ENCODE results near the gene DNAJC1.
"Not testable (repeated sequence)": the region's sequence is repeated elsewhere in the genome, so short reads cannot be mapped to it uniquely, and the experiment has no call there.

DNAJC1 gene

DNA sequence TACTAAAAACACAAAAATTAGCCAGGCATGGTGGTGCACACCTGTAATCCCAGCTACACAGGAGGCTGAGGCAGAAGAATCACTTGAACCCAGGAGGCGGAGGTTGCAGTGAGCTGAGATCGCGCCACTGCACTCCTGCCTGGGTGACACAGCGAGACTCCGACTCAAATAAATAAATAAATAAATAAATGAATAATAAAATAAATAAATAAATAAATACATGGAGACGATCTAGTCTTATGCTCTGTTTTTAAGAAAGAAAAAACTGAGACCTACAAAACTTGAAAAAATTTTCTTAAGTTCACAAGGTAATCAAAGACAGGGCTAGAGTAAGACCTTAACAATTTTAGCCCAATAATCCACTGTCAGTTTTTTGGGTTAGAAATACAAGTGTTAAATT lies 181.3 kb downstream of the DNAJC1 start:
- DNase-seq = not testable (repeated sequence)

DNA sequence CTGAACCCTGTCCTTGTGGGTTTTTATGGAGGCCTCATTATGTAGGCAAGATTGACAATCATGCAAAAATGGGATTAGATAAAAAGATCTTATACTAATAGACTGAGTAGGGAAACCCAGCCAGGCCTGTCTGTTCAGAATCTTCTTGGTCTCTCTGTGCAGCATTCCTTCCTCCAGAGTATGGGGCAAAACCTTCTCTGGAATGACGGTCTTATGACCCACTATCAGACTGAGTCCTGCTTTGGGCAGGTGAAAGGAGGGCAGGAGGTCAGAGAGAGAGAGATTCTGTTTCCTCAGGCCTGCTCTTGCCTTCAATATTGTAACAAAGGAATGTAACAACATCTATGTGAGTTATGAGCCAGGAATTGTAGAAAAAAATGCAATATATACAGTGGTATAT lies 182.6 kb downstream of the DNAJC1 start:
- no peak for DNase-seq

DNA sequence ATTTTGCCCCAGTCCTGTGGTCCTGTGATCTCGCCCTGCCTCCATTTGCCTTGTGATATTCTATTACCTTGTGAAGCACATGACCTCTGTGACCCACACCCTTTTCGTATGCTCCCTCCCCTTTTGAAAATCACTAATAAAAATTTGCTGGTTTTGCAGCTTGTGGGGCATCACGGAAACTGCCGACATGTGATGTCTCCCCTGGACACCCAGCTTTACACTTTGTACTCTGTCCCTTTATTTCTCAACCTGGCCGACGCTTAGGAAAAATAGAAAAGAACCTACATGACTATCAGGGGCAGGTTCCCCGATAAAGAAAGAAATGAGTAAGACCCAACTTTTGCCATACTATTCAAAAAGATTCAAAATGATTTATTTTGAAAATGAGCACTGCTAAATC lies 185.1 kb downstream of the DNAJC1 start:
- DNase-seq = not testable (repeated sequence)

DNA sequence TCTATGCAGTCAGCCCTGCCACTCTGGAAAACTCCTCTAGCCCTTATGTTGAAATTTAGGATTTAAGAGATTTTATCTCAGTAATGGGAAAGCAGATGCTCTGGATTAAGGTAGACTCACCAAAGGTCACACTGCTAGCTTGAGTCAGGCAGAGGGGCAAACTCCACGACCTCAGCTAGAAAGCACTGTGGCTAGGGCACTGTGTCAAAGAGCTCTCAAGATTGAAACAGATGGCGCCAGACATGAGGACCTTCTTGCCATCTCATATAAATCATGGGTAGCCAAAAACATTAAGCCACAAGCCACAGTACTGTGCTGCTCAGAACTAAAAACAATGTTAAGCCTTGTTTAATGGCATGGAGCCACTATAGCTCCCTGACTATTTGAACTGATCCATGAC lies 188.7 kb downstream of the DNAJC1 start:
- DNase-seq = no peak

DNA sequence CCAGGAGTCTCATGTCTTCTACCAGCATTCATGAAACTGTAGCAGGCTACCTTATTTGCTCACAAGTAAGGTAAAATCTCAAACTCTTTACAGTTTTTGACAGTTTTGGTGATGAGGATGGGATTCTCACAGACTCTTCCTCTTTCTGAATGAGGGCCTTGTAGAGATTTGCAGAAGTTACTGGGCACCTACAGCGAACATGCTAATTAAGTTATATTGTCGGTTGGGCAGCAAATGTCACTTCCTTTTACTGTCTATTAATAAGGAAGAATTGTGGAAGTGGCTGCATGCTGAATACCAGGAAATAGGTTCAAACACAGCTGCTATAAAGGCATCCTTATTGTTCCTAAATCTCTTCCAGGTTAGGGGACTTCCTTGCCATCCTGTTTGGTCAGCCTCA lies 189.6 kb downstream of the DNAJC1 start:
- DNase-seq = no peak

DNA sequence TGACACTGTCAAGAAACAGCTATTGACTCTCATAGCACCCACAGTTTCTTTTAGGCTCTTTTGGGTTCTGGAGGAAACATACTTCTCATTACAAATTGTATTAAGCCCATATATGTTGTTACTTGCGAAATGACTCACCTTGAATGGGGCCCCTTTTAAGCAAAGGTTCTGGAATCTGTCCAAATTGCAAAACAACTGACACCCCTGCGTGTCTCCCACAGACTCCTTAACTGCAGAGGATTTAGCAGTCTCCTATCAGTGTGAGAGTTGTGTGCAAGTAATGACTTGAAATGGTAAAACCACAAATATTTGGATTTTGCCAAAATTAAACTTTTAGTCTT lies 192.3 kb downstream of the DNAJC1 start:
- DNase-seq = no peak

DNA sequence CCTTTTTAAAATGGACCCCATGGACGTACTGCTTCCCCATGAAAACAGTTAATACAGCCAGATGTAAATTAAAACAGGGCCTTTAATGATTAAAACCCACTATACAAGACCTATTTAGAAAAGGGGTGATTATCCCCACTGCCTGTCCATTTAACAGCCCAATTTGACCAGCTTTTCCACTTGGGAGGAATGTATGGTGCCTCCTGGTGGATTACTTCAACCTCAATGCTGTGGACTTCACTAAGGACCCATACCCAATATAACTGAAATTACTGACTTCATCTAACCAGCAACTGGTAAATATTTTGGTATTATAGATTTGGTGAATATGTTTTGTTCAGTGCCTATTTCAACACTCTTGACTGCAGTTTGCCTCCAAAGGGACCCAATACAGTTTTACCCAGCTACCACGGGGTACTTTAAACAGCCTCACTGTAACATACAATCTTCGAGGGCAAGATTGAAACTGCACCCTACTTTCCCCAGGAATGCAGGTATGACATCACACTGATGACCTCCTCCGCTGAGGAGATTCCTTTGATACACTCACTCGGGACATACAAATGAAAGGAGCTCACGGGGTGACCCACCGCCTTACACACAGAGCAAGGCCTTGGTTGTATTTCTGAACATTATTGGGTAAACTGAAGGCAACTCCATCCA lies 192.8 kb downstream of the DNAJC1 start:
- no peak for DNase-seq

DNA sequence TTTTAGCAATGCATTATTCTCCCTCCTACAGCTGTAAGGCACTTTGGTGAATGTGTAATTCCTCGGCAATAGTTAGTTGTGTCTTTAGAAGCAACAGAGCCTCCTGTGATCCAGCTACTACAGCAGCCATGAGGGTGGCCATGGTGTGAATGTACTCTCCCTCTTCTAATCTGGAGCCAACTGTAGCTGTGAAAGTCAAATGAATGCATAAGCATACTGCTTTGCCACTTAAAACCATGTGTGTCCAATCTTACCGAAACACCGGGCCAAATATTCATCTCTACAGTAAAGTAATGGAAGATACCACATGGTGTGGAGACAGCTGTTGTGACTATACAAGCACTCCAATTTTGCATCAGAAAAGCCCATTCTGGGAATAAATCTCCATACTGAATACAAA lies 195.0 kb downstream of the DNAJC1 start:
- DNase-seq = no peak

DNA sequence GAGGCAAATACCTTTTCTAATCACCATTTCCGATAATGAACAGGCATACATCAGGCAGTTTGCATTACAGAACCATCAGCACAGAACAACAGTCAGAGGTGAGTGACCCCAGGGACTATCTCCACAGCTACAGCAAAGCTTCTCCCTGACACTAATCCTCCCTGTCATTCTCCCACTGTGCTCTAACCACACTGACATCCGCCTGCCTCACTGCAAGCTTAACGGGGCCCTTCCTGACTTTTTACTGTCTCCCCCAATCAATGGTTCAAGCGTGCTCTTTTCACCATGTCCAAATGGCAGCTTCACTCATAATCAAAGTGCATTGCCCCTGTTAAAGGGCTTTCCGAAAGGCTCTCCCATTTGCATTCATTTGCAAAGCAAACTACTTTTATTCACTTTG lies 196.3 kb downstream of the DNAJC1 start:
- DNase-seq = no peak

DNA sequence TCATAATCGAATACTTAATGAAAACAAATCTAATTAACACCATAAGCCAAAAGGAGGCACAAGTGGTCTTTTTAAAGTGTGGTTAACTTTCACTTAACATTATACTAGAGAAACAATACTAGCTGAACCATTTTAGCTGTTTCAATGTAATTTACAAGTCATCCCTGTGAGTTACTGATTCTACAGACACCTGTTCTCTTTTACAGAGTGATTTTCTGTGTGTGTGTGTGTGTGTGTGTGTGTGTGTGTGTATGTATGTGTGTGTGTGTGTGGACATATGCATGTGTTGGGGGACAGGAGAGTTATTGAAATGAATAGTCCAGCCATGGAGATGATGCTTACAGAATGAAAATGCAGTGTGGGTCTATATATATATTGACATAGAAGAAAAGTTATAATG lies 200.2 kb downstream of the DNAJC1 start:
- no peak for DNase-seq

DNA sequence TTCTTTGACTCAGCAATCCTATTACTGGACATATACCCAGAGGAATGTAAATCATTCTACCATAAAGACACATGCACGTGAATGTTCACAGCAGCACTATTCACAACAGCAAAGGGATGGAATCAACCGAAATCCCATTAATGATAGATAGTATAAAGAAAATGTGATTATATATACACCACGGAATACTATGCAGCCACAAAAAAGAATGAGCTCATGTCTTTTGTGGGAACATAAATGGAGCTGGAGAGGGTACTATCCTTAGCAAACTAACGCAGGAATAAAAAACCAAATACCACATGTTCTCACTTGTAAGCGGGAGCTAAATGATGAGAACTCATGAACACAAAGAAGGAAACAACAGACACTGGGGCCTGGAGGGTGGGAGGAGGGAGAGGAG lies 201.9 kb downstream of the DNAJC1 start:
- DNase-seq = no peak

DNA sequence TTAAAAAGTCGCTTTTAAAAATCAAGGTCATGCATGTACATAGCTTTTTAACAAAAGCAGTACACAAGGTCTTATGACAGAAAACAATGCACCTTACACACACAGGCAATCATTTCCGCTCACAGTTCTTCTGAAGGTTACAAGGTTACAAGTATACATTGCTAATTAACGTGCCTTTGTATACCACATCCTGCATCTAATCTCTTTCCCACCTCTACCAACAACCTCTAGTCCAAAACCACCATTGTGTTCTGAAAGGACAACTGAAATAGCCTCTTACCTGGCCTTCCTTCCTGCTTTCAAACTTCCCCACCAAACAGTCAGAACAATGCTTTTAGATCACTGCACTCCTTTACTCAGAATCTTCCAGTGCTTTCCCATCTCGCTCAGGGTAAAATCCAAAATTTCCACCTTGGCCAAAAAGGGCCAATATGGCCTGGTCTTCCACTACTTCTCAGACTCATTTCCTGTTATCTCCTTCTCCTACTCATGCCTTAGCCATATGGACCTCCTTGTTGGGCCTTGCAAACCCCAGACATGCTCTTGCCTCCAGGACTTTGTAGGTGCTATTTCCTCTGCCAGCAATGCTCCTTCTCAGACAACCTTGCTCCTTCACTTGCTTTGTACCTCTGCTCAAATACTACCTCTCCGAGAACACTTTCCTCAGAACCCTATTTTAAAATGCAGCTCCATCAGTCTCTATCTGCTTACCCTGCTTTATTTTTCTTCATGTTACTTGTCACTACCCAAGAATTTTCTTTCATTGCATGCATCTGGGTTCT lies 205.4 kb downstream of the DNAJC1 start:
- no peak for DNase-seq

DNA sequence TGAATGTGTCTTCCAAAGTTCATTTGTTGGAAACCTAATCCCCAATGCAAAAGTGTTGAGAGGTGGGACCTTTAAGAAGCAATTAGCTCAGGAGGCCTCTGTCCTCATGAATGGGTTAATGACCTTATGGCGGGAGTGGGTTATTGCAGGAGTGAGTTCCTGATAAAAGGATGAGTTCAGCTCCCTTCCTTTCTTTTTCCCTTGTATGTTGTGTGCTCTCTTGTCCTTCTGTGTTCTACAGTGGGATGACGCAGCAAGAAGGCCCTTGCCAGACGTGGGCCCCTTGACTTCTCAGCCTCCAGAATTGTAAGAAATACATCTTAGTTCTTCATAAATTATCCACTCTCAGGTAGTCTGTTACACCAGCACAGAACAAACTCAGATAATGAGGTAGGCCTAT lies 206.0 kb downstream of the DNAJC1 start:
- no peak for DNase-seq

DNA sequence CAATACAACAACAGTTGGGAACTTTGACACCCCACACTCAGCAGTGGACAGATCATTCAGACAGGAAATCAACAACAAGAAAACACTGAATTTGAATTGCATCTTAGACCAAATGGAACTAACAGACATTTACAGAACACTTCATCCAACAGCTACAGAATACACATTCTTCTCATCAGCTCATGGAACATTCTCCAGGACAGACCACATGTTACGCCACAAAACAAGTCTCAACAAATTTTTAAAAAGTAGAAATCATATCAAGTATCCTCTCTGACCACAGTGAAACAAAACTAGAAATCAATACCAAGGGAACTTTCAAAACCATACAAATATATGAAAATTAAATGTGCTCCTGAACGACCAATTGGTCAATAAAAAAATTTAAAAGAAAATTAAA lies 212.3 kb downstream of the DNAJC1 start:
- DNase-seq = no peak

DNA sequence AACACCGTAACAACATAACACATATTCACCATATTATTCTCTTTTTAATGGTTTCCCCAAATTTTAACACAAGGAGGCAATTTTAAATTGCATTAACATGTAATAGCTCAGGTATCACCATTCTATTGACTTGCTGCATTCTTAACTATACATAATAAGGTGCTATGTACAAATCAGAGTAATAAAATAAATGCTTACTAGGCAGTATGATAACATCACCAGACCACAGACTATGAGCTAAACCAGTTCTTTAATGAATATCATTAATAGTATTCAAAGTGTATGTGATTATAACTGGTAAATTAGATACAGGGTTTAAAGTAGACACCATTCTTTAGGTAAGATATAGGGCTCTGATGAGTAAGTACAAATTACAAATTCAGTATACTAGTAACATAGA lies 226.6 kb downstream of the DNAJC1 start:
- DNase-seq = no peak

DNA sequence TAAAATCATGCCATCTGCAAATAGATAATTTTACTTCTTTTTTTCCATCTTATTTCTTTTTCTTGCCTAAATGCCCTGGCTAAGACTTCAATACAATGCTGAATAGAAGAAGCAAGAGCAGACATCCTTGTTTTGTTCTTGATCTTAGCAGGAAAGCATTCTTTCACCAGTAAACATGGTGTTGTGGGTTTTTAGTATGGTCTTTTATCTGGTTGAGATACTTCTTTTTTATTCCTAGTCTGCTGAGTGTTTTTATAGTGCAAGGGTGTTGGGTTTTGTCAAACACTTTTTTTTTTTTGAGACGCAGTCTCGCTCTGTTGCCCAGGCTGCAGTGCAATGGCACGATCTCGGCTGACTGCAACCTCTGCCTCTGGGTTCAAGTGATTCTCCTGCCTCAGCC lies 232.3 kb downstream of the DNAJC1 start:
- no peak for DNase-seq

DNA sequence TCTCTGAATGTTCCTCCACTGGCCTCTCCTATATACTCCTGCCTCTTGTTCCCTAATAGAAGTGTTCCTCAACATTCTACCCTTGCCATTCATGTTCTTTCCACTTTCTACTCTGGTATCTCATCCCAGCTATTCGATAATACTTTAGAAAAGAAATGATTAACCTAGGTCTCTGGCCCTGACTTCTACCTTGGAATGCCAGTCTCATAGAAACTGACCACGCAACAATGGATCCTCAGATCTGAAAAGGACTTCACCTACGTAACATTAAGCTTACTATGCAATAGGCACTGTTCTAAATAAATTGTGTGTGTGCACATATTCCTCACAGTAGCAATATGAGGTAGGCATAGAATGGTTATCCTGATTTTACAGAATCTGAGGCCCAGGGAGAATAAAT lies 234.5 kb downstream of the DNAJC1 start:
- no peak for DNase-seq

DNA sequence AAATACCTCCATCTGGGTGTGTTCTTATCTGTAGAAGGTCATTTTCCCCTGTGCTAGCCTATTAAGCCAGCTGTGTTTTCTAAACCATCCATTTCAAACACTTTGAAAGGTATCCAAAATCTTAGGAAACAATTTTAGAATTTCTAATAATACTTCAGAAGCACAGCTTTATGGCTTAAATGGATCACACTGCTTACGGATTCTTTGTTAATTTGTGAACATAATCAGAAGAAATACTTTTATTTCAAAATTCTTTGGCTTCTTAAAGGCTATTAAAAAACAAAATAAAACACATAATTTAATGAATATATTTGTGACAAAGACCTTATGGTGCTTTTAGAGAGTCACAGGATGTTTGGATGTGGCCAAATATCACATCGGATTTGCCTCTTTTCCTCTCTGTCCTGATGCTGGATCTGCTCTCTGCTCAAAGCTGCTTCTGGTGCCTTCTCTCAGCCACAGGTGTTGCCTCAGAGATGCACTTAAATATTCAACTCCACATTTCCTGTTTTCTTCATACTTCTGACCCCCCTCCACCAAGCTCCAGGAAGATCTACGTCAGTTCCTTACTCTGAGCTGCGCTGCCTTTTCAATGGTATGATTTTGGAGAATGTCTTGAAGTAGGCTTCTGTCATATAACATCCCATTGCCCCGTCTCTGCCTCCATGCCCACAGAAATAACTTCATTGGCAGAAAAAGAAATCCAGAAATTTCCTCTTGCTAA lies 238.9 kb downstream of the DNAJC1 start:
- no peak for DNase-seq

DNA sequence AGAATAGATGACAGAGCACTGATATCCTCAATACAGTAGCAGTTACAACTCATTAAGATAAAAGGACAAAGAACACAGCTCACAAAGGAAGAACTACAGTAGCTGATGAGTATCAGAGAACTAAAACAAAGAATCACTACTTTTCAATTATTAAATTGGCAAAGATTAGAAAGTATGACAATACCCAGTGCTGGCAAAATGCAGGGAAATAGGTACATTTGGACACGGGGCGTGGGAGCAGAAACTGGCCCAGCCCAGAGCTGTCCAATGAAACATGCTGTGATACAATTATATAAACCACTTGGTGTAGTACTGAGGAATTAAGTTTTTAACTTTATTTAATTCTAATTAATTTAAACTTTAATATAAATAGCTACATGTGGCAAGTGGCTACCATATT lies 243.2 kb downstream of the DNAJC1 start:
- no peak for DNase-seq

DNA sequence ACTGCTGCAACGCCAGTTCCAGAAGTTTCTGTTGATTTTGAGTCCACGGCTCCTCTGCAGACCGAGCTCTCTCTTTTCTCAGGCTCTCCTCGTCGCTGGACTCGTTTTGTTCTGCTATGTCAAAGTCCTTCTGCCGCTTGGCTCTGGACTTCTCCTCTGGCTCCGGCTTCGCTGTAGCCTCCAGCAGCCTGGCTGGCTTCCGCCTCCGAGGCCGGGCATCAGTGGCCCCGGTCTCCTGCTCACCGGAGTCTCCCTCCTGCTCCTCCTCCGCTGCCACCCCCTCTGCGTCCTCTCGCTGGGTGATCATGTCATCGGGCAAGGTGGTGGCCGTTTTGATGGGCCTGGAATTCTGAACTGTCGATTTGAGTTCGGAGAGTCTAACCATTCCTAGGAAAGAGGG lies 244.3 kb downstream of the DNAJC1 start:
- no peak for DNase-seq

DNA sequence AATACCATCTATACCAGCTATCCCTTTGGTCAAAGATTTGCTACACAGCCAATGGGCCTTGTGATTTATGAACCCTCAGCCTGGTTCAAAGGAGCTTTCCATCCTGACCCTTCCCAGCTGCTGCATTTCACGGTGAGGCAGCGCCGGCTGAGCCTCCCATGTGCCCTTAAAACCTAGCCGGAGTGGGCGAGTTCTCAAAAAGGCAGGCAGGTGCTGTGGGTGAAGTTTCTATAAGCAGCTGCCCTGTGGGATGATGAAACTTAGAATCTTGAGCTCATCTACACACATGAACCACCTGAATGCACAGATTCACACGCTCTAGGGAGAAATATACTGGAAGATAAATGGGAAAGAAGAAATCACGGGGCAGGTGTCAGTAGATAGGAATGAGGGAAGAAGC lies 244.8 kb downstream of the DNAJC1 start:
- no peak for DNase-seq

DNA sequence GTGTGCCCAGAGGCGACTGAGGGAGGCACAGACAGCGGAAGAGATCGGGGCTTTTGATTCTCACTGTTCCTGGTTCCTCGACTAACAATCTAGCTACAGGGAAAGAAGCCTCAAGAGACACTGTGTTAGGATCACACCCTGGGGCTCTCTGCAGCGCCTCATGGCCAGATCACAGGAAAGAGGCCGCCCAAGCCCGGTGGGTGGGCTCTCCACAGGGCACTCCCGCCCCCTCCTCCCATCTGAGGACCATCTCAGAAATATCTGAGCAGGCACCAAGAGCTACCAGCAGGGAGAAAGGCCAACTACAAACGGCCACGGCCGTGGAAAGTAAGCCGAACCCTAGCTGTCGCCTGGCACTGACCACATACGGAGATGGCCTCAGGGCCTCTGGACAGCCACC lies 245.3 kb downstream of the DNAJC1 start:
- no peak for DNase-seq

DNA sequence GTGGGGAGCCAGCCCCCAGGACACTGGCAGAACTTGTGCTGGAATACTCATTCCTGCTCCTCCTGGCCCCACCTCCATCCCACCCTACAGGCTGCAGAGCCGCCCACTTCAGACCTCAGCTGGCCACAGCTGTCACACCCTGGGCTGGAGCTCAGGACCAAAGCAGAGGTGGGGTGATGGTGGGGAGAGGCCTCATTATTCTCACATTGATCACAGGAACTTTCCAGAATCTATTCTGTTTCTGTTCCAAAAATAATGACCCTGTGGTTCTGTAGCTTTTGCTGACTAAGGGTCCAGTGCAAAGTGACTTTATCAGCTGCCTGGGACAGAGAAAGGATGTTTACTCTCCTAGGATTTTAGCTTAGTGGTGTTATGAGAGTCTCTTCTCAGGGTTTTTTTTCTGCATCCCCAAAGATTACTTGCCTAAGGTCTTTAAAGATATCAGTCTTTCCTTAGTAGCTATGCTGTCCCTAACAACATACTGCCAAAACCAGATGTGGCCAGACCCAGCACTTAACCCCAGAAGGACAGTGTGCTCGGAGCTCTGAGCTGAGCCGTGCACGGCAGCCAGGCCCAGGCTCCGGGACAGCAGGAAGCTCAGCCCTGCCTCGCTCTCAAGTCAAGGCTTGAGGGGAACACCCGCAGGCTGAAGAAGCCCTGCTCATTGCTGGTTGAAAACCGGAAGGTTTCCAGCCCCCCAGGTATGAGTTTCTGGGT lies 246.2 kb downstream of the DNAJC1 start:
- no peak for DNase-seq

DNA sequence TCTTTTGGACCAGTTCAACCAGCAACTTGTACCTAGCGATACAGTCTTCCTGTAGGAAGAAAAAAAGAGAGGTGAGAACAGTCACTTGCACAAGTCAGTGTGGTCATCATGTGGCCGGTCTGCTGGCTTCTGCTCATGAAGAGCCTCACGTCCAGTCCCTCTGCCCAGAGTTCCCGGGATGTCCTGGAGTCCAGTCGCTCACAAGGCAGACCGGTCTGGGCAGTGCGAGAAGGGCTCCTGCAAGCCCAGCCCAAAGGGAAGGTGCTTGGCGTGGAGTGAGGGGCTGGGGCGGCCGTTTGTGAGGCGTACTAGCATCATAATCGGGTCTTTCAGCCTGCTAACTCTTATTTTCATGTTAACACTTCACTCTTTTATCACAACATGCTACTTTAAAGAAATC lies 246.8 kb downstream of the DNAJC1 start:
- DNase-seq = no peak

Measured in NCI-H2029 (cell line).